H9 (cell line): Measurements from ENCODE around the gene KCNJ10. TPM values are rescaled to one million over a fixed set of nuclear protein-coding genes. Genes with fewer than 3 reads are reported as not detected.

ENCODE experiments used
- DNase-seq: peaks from one replicate; pipeline ENCODE4 v3.0.0-alpha.2; 2017
- H2AFZ ChIP-seq: one replicate; pipeline ENCODE4 v1.6.1; 2013; ENCODE audit warnings: mild to moderate bottlenecking, low read length, control low read depth, moderate library complexity
- H2AK5ac ChIP-seq: 2 replicates; pipeline ENCODE4 v1.6.1; 2013; ENCODE audit warnings: low read length, control low read depth, mixed read lengths; ENCODE audit not compliant: insufficient read length
- H2BK120ac ChIP-seq: one replicate; pipeline ENCODE4 v1.6.1; 2013; ENCODE audit warnings: low read depth, mild to moderate bottlenecking, low read length, control low read depth, inconsistent platforms; ENCODE audit not compliant: poor library complexity, severe bottlenecking
- H2BK12ac ChIP-seq: 2 replicates; pipeline ENCODE4 v1.6.1; 2013; ENCODE audit warnings: low read length, control low read depth, mixed read lengths, low read depth; ENCODE audit not compliant: insufficient read length
- H2BK15ac ChIP-seq: 2 replicates; pipeline ENCODE4 v1.6.1; 2013; ENCODE audit warnings: low read depth, low read length, control low read depth
- H2BK20ac ChIP-seq: one replicate; pipeline ENCODE4 v1.6.1; 2013; ENCODE audit warnings: low read depth, mild to moderate bottlenecking, low read length, control low read depth, inconsistent platforms; ENCODE audit not compliant: poor library complexity, severe bottlenecking
- H2BK5ac ChIP-seq: 2 replicates; pipeline ENCODE4 v1.6.1; 2013; ENCODE audit warnings: low read length, control low read depth, mixed read lengths; ENCODE audit not compliant: insufficient read length
- H3K14ac ChIP-seq: 2 replicates; pipeline ENCODE4 v1.6.1; 2013; ENCODE audit warnings: low read length, control low read depth; ENCODE audit not compliant: insufficient read depth
- H3K18ac ChIP-seq: 2 replicates; pipeline ENCODE4 v1.6.1; 2013; ENCODE audit warnings: low read depth, mild to moderate bottlenecking, mixed read lengths, low read length, control low read depth; ENCODE audit not compliant: insufficient read length
- H3K23ac ChIP-seq: 2 replicates; pipeline ENCODE4 v1.6.1; 2013; ENCODE audit warnings: low read length, control low read depth, mixed read lengths, low read depth; ENCODE audit not compliant: insufficient read length
- H3K23me2 ChIP-seq: 2 replicates; pipeline ENCODE4 v1.6.1; 2013; ENCODE audit warnings: low read depth, mild to moderate bottlenecking, mixed read lengths, low read length, control low read depth; ENCODE audit not compliant: insufficient read length, poor library complexity, severe bottlenecking
- H3K27ac ChIP-seq: 2 replicates; pipeline ENCODE4 v1.5.1; 2013; ENCODE audit warnings: low read length, control low read depth, mixed read lengths, low read depth; ENCODE audit not compliant: insufficient read length
- H3K27me3 ChIP-seq: 2 replicates; pipeline ENCODE4 v1.6.1; 2013; ENCODE audit warnings: low read length, control low read depth, inconsistent platforms; ENCODE audit not compliant: insufficient read depth
- H3K4ac ChIP-seq: 2 replicates; pipeline ENCODE4 v1.6.1; 2013; ENCODE audit warnings: low read depth, mild to moderate bottlenecking, control low read depth, inconsistent platforms, low read length, moderate library complexity
- H3K4me1 ChIP-seq: 2 replicates; pipeline ENCODE4 v1.6.1; 2013; ENCODE audit warnings: low read length, control low read depth, inconsistent platforms; ENCODE audit not compliant: insufficient read depth
- H3K4me2 ChIP-seq: 2 replicates; pipeline ENCODE4 v1.6.1; 2013; ENCODE audit warnings: low read length, control low read depth, mixed read lengths; ENCODE audit not compliant: insufficient read length, insufficient read depth
- H3K56ac ChIP-seq: 2 replicates; pipeline ENCODE4 v1.6.1; 2013; ENCODE audit warnings: low read depth, mild to moderate bottlenecking, mixed read lengths, low read length, control low read depth; ENCODE audit not compliant: insufficient read length
- H3K79me1 ChIP-seq: 2 replicates; pipeline ENCODE4 v1.6.1; 2013; ENCODE audit warnings: low read depth, mild to moderate bottlenecking, moderate library complexity, low read length, control low read depth, inconsistent platforms; ENCODE audit not compliant: insufficient read depth, poor library complexity, severe bottlenecking
- H3K79me2 ChIP-seq: 2 replicates; pipeline ENCODE4 v1.6.1; 2013; ENCODE audit warnings: low read length, control low read depth, inconsistent platforms; ENCODE audit not compliant: insufficient read depth
- H3K9ac ChIP-seq: 2 replicates; pipeline ENCODE4 v1.6.1; 2013; ENCODE audit warnings: low read length, control low read depth, mixed read lengths; ENCODE audit not compliant: insufficient read length; ENCODE audit errors: extremely low read depth
- H3K9me3 ChIP-seq: one replicate; pipeline ENCODE4 v1.6.1; 2013; ENCODE audit warnings: low read depth, low read length, inconsistent platforms; ENCODE audit not compliant: control insufficient read depth
- H3T11ph ChIP-seq: one replicate; pipeline ENCODE4 v1.6.1; 2013; ENCODE audit warnings: mild to moderate bottlenecking, low read length, control low read depth, inconsistent platforms
- H4K20me1 ChIP-seq: one replicate; pipeline ENCODE4 v1.6.1; 2013; ENCODE audit not compliant: control insufficient read depth, insufficient read length, insufficient read depth
- H4K5ac ChIP-seq: 2 replicates; pipeline ENCODE4 v1.6.1; 2013; ENCODE audit warnings: low read depth, mild to moderate bottlenecking, mixed read lengths, low read length, control low read depth; ENCODE audit not compliant: insufficient read length
- H4K8ac ChIP-seq: replicated peaks from 2 replicates; pipeline ENCODE4 v1.6.1; 2013; ENCODE audit warnings: low read length, control low read depth, mixed read lengths, low read depth; ENCODE audit not compliant: insufficient read length
- H4K91ac ChIP-seq: 2 replicates; pipeline ENCODE4 v1.6.1; 2013; ENCODE audit warnings: low read depth, mild to moderate bottlenecking, moderate library complexity, mixed read lengths, low read length, control low read depth; ENCODE audit not compliant: insufficient read length
- H3K27ac Mint-ChIP-seq, 3 experiments: 2 replicates in 2 of 3; 3 replicates in 1 of 3; pipeline ENCODE4 v1.8.0; 2020 to 2021; ENCODE audit warnings: mixed read lengths in 3 of 3, mild to moderate bottlenecking in 1 of 3, moderate library complexity in 1 of 3
- H3K27me3 Mint-ChIP-seq: 2 replicates; pipeline ENCODE4 v1.8.0; 2021; ENCODE audit warnings: low read depth, mild to moderate bottlenecking, moderate library complexity, mixed read lengths
- H3K36me3 Mint-ChIP-seq, 3 experiments: 2 replicates in 2 of 3; 3 replicates in 1 of 3; pipeline ENCODE4 v1.8.0; 2020 to 2021; ENCODE audit warnings: low read depth in 3 of 3, mixed read lengths in 3 of 3; ENCODE audit not compliant: insufficient read depth in 1 of 3
- H3K4me1 Mint-ChIP-seq, 2 experiments: 2 replicates each; pipeline ENCODE4 v1.8.0; 2020; ENCODE audit warnings: mixed read lengths in 2 of 2
- H3K4me3 Mint-ChIP-seq, 2 experiments: 2 replicates in 1 of 2; 3 replicates in 1 of 2; pipeline ENCODE4 v1.8.0; 2020 to 2021; ENCODE audit warnings: mild to moderate bottlenecking in 2 of 2, mixed read lengths in 2 of 2, moderate library complexity in 1 of 2
- H3K9me3 Mint-ChIP-seq, 2 experiments: 2 replicates in 1 of 2; 3 replicates in 1 of 2; pipeline ENCODE4 v1.8.0; 2020; ENCODE audit warnings: mild to moderate bottlenecking in 2 of 2, mixed read lengths in 2 of 2, moderate library complexity in 1 of 2
- WGBS: extraction: QIAGEN DNeasy Blood & Tissue Kit; methylation state at CpG from one replicate; pipeline ENCODE4 v1.1.7; 2013; ENCODE audit warnings: missing lambda C conversion rate, low lambda C conversion rate, mixed read lengths; ENCODE audit not compliant: insufficient read length; ENCODE audit errors: extremely low coverage; 5-methylcytosine and 5-hydroxymethylcytosine counted together
- total RNA-seq: library from RNA; stranded (reverse); gene quantifications from 2 replicates; pipeline ENCODE4 v1.2.1, GENCODE V29; 2021
- TF ChIP-seq, protein P1 (sequence below): fragments of 200-600 bp; sonication (generic); conservative IDR thresholded peaks from 3 replicates; pipeline ENCODE4 v1.8.0; 2021; ENCODE audit warnings: antibody characterized with exemption, mild to moderate bottlenecking

The KCNJ10 gene
- total RNA-seq, 1 experiment from 2014 or later, result 0.44 TPM

DNA sequence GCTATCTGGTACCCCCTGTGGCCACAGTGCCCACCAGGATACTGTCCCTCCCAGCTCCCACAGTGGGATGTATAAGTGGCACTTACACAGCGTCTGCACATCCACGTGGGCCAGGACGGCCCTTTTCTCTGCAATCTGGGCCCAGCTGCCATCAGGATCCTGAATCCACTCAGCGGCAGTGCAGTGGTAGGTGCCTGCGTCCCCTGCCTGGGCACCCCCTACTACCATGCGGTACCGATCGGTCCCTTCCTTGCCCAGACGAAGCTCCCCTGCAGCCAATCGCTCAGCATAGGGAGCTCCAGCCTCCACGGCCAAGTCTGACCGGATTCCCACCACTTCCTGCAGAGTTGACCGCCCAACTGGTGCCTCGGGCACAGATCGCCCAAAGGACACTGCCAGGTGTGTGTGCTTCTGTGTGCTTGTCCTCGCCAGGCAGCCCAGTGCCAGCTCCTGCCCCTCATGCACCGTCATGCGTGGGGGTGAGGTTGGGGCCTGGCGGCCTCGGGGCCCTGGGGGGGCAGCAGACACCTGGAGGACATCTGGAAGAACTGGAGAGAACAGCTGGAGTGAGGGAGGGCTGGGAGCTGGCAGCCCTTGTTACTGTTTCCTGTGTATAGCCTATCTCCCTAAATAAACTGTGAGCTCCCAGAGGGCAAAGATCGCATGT, 23.8 kb upstream of the KCNJ10 start:
- Histone ChIP-seq H2BK15ac (no peak overlapping the region), H4K5ac (no peak overlapping the region), H3K9ac (no peak overlapping the region), H3K14ac (no peak overlapping the region; the same call in 1 of the 2 replicates), H3K4ac (no peak overlapping the region), H3K27me3 (no peaks in the 10 kb centered on the region), H3K9me3 (no peaks in the 10 kb centered on the region), H3K27ac (no peak overlapping the region), H3K23ac (no peak overlapping the region), H3K4me1 (peaks cover 19% of the 10 kb centered on the region), H3K23me2 (peaks cover 8% of the 10 kb centered on the region), H2BK5ac (no peak overlapping the region), H4K91ac (no peak overlapping the region), H4K8ac (no peak overlapping the region), H3K79me1 (no peaks in the 10 kb centered on the region), H2BK12ac (no peak overlapping the region), H3K56ac (no peak overlapping the region), H2BK120ac (no peak overlapping the region), H2AK5ac (no peak overlapping the region), H3T11ph (no peak overlapping the region), H3K18ac (no peak overlapping the region), H2AFZ (no peak overlapping the region), H4K20me1 (no peaks in the 10 kb centered on the region), H3K79me2 (peaks cover 3% of the 10 kb centered on the region; the same call in 1 of the 2 replicates), H2BK20ac (no peak overlapping the region), H3K4me2 (no peak overlapping the region)
- no peak overlapping the region for H3K4me3 Mint-ChIP-seq
- WGBS, result no CpG with 5 or more reads among the region's 21 CpGs
- peaks cover 33 to 36% of the 10 kb centered on the region in 2 experiments for H3K4me1 Mint-ChIP-seq
- H3K9me3 Mint-ChIP-seq, result no peaks in the 10 kb centered on the region
- no peak for DNase-seq
- TF ChIP-seq, protein P1, sequence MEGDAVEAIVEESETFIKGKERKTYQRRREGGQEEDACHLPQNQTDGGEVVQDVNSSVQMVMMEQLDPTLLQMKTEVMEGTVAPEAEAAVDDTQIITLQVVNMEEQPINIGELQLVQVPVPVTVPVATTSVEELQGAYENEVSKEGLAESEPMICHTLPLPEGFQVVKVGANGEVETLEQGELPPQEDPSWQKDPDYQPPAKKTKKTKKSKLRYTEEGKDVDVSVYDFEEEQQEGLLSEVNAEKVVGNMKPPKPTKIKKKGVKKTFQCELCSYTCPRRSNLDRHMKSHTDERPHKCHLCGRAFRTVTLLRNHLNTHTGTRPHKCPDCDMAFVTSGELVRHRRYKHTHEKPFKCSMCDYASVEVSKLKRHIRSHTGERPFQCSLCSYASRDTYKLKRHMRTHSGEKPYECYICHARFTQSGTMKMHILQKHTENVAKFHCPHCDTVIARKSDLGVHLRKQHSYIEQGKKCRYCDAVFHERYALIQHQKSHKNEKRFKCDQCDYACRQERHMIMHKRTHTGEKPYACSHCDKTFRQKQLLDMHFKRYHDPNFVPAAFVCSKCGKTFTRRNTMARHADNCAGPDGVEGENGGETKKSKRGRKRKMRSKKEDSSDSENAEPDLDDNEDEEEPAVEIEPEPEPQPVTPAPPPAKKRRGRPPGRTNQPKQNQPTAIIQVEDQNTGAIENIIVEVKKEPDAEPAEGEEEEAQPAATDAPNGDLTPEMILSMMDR, result no peak
- H3K27me3 Mint-ChIP-seq, result no peaks in the 10 kb centered on the region; the same call in 1 of the 2 replicates
- H3K36me3 Mint-ChIP-seq, result peaks cover 10 to 40% (median 36%) of the 10 kb centered on the region in 3 experiments
- 0 out of 7 replicates have a peak overlapping the region, but pooled peaks of 1 of the 3 experiments have one; percentile 5 for H3K27ac Mint-ChIP-seq
